ACC112 (cell line): ENCODE results near the gene IL18BP.

Experiments used
- H2AFZ ChIP-seq: fragments of 200-600 bp; sonication (generic); one replicate; pipeline ENCODE4 v1.6.0; 2017; ENCODE audit warnings: antibody characterized with exemption, low read length; ENCODE audit not compliant: unreplicated experiment
- H3K27ac ChIP-seq: fragments of 200-600 bp; sonication (generic); 2 replicates; pipeline ENCODE4 v1.5.1; 2014; ENCODE audit warnings: low read depth, mild to moderate bottlenecking, antibody characterized with exemption, low read length, moderate library complexity
- H3K27me3 ChIP-seq: fragments of 200-600 bp; sonication (generic); 2 replicates; pipeline ENCODE4 v1.6.1; 2014; ENCODE audit warnings: mild to moderate bottlenecking, antibody characterized with exemption, low read length, moderate library complexity, mixed read lengths; ENCODE audit not compliant: insufficient read depth
- H3K36me3 ChIP-seq: fragments of 200-600 bp; sonication (generic); 2 replicates; pipeline ENCODE4 v1.6.1; 2016; ENCODE audit warnings: mild to moderate bottlenecking, antibody characterized with exemption, low read length, moderate library complexity, mixed read lengths; ENCODE audit not compliant: insufficient read depth
- H3K4me1 ChIP-seq: fragments of 200-600 bp; sonication (generic); one replicate; pipeline ENCODE4 v1.6.1; 2016; ENCODE audit warnings: low read length, mixed read lengths; ENCODE audit not compliant: insufficient read depth, unreplicated experiment, control insufficient read depth
- H3K4me3 ChIP-seq: fragments of 200-600 bp; sonication (generic); 2 replicates; pipeline ENCODE4 v1.5.1; 2014; ENCODE audit warnings: mild to moderate bottlenecking, low read depth, low read length
- H3K79me2 ChIP-seq: fragments of 200-600 bp; sonication (generic); one replicate; pipeline ENCODE4 v1.6.0; 2016; ENCODE audit warnings: low read length; ENCODE audit not compliant: control insufficient read depth, unreplicated experiment, insufficient read depth

The IL18BP gene

DNA sequence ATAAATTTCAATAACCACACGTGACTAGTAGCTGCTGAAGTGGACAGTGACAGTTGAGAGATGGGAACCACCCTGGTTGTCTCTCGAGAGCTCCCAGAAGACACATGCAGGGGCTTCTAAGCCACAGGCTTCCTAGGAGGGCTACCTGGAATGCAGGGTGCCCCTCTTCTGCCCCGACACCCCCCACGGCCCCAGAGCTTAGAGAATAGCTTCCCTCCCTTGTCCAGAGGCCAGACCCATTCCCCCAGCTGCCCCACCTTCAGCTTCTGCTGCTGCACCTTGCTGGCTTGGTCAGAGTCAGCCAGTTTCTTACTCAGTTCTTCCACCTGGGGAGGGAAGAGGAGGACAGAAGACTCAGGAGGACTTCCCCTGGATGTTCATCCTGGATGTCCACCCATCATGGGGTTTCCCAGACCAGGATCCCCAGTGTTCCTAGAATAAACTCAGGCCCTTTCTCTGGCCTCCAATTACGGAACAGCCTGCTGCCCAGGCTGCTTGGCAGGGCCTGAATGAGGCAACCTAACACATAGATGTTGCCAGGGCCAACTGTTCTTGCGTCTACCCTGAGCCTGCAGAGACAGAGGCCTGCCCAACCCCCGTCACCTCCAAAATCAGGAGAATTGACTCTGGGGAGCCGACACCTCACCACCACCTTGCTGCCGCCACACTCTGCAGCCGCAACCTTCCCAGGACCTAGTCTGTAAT, 12.0 kb downstream of the IL18BP start:
- Histone ChIP-seq H3K36me3 (peaks cover 17% of the 10 kb centered on the region; the same call in 1 of the 2 replicates), H3K79me2 (no peaks in the 10 kb centered on the region)

DNA sequence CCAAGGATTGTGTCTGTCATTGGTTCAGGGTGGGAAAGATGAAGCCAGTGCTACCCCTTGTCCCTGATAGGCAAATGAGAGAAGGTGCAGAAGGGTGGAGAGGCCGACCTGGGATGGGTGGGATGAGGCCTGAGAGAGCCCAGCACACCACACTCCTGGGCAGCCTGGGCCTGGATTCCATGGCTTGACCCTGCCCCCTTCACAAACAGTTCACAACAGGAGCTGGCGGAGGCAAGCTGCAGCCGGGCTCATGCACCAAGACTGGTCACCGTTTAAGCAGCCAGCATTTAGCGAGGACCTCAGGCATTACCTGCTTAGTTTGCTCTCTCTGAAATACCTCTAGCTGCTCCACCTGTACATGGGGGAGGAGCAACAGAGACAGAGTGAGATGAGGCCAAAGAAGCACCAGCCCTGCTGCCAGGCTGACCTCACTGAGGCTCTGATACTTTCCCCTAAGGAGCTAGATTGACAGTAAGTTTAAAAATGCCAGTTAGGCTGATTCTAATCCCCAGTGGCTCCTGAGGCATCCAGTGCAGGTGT, 13.5 kb downstream of the IL18BP start:
- H3K27ac ChIP-seq, result no peak overlapping the region

More for the DNA sequence above, 12.0 kb downstream of the IL18BP start:
- peaks cover 5% of the 10 kb centered on the region for H3K4me1 ChIP-seq
- H2AFZ ChIP-seq, result no peak overlapping the region
- H3K4me3 ChIP-seq, result no peak overlapping the region
- H3K27ac ChIP-seq, result no peak overlapping the region
- H3K27me3 ChIP-seq, result no peaks in the 10 kb centered on the region

DNA sequence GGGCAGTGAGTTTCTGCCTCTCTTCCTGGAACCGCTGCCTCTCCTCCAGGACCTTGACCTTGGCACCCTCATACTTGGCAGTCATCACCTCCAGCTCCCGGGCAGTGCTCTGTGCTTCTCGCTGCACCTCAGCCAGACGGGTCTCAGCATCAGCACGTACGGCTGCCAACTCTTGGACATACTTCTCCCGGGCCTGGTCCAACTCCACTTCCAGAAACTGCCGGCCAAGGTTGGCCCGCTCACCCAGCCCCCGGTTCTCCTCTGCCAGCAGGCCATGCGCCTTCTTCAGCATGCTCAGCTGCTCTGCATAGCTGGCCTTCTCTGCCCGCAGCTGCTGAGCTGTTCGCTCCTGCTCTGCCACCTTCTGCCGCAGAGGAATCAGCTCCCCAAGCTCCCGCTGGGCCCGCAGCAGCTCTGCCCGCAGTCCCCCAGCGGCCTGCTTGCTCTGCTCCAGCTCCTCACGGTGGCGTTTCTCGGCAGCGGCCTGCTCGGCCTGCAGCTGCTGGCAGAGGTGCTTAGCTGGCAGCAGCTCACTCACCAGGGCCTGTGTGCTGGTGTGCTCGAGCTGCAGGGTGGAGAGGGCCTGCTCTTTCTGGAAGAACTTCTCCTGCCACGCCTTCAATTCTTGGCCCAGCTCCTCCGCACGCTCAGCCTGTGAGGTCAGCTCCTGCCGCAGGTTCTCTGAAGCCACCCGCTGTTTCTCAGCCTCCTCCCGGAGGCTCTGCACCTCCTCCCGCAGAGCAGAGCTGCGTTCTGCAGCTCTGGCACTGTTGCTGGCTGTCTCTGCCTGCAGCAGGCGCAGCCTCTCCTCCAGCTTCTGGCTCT, 14.4 kb downstream of the IL18BP start:
- Histone ChIP-seq H2AFZ (no peak overlapping the region), H3K36me3 (peaks cover 21% of the 10 kb centered on the region; the same call in 1 of the 2 replicates), H3K79me2 (no peaks in the 10 kb centered on the region), H3K4me3 (no peak overlapping the region), H3K27me3 (no peaks in the 10 kb centered on the region), H3K4me1 (peaks cover 5% of the 10 kb centered on the region), H3K27ac (no peak overlapping the region)

More for the DNA sequence above, 13.5 kb downstream of the IL18BP start:
- H2AFZ ChIP-seq, result no peak overlapping the region
- H3K27me3 ChIP-seq, result no peaks in the 10 kb centered on the region
- H3K4me3 ChIP-seq, result no peak overlapping the region
- peaks cover 19% of the 10 kb centered on the region; the same call in 1 of the 2 replicates for H3K36me3 ChIP-seq
- peaks cover 5% of the 10 kb centered on the region for H3K4me1 ChIP-seq
- no peaks in the 10 kb centered on the region for H3K79me2 ChIP-seq

DNA sequence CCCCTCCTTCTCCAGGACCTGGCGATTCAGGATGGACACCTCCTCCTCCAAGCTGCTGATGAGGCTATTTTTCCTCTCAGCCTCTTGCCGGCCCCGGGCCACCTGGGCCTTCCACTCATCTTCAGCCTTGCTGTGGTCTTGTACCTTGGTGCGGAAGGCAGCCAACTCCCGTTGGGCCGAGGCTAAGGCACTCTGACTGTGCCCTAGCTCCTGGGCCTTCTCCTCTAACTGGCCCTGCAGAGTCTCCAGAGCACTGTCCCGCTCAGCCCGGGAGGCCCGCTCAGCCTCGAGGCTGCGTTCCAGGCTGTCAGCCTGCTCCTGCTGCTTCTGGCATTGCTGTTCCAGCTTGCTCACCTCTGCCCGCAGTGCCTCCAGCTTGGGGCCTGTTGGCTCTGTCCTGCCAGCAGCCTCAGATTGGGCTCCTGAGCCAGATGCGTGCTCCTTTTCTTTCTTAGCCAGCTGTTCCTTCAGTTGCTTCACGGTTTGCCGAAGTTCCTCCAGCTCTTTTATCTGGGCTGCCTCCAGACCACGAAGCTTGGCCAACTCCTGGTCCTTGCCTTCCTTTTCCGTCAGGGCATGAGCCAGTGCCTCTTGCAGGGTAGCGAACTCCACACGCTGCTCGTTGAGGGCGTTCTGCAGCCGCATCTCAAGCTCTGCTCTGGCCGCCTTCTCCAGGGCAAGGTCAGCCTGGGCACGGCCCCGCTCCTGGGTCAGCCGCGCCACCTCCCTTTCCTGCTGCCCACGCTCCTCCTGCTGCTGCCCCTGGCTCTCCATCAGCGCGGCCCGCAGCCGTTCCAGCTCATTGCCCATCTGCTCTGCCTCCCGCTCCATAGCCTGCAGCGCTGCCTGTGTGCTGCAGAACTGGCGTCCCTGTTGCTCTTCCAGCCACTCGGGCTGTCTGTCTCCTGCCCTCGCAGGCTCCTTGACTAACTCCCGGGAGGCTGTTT, 15.3 kb downstream of the IL18BP start:
- H3K27me3 ChIP-seq, result no peaks in the 10 kb centered on the region
- H3K27ac ChIP-seq, result no peak overlapping the region
- no peaks in the 10 kb centered on the region for H3K79me2 ChIP-seq
- no peak overlapping the region for H2AFZ ChIP-seq
- H3K36me3 ChIP-seq, result peaks cover 30% of the 10 kb centered on the region
- H3K4me1 ChIP-seq, result peaks cover 5% of the 10 kb centered on the region
- no peak overlapping the region for H3K4me3 ChIP-seq

DNA sequence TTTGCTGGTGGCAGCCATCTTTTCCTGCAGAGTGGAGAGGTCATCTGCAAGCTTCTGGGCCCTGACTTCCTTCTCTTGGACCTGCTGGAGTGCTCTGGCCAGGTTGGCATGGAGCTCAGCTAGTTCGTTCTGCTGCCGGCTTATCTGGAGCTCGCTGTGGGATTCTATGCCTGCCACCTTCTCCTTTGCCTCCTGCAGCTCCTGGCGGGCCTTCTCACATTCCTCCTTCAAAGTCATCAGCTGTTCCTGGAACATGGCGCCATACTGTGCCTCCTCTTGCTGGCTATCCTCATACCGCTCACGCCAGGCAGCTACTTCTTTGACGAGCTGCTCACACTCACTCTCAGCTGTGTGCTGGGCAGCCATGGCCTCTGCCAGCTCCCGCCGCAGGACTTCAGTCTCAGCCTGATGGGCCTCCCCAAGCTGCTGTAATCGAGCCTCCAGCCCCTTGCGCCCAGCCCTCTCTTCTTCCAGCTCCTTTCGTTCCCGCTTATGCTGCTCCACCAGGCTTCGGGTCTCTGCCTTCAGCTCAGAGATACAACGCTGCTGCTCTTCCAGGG, 16.1 kb downstream of the IL18BP start:
- Histone ChIP-seq H2AFZ (no peak overlapping the region), H3K27ac (no peak overlapping the region), H3K36me3 (peaks cover 36% of the 10 kb centered on the region), H3K4me1 (peaks cover 5% of the 10 kb centered on the region), H3K4me3 (no peak overlapping the region), H3K79me2 (no peaks in the 10 kb centered on the region), H3K27me3 (no peaks in the 10 kb centered on the region)

DNA sequence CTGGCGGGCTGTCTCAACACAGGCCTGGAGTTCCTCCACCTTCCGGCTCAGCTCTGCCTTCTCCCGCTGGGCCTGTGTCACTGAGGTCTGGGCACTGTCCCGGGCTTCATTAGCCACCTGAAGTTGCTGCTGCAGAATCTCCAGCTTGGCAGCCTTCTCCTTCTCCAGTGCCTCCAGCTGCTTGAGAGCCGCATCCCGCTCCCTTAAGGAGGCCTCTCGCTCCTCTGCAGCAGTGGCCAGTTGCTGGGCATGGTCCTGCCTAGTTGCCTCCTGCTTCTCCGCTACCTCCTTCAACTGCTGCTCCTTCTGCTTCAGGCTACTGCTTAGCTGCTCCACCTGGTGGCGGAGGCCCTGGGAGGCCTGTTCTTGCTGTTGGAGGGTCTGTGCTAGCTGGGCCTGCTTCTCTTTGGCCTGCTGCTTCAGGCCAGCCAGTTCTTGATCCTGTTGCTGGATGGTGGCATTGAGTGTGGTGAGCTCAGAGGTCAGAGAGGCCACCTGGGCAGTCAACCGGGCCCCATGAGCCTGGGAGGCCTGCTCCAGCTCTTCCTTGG, 16.9 kb downstream of the IL18BP start:
- Histone ChIP-seq H3K36me3 (peaks cover 43% of the 10 kb centered on the region), H3K27ac (no peak overlapping the region), H3K4me1 (peaks cover 5% of the 10 kb centered on the region), H3K27me3 (no peaks in the 10 kb centered on the region), H2AFZ (no peak overlapping the region), H3K79me2 (no peaks in the 10 kb centered on the region), H3K4me3 (no peak overlapping the region)

DNA sequence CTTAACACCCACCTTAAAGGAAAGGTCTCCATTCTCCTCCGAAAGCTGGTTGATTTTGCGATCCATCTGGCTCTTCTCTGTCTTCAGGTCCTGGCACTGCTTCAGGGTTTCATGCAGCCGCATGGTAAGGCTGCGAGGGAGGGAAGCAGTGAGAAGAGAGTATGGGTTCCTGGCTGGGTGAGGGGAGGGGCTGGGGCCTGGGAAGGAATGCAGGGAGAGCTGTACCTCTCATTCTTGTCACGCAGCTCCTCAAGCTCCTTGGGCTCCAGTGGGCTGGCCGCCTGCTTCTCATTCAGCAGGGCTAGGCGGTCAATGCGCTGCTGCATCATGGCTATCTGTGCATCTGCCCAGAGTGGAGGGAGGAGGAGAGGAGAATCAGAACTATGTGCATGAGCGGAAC, 19.5 kb downstream of the IL18BP start:
- Histone ChIP-seq H3K4me3 (no peak overlapping the region), H3K36me3 (peaks cover 59% of the 10 kb centered on the region), H2AFZ (no peak overlapping the region), H3K79me2 (no peaks in the 10 kb centered on the region), H3K4me1 (peaks cover 5% of the 10 kb centered on the region), H3K27me3 (no peaks in the 10 kb centered on the region), H3K27ac (no peak overlapping the region)

DNA sequence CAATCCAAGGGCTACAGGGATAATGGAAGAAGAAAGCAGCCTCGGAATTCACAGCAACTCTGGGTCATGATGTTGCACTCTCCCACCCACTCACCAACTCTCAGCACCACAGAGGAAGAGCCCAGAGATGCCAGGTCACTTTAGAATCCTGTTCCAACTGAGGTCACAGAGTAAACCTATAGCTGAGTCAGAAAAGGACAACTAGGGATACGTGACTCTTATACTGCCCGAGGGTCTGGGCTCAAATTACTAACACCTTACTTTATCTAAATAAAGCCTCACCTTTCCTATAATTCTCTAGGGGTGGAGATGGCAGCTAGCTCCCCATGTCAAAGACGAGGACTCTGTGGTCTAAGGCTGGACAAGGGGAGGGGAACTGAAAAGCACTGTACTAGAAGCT, 24.6 kb downstream of the IL18BP start:
- Histone ChIP-seq H3K4me1 (peaks cover 12% of the 10 kb centered on the region), H2AFZ (no peak overlapping the region), H3K27me3 (no peaks in the 10 kb centered on the region), H3K79me2 (peaks cover 5% of the 10 kb centered on the region), H3K27ac (no peak overlapping the region), H3K36me3 (peaks cover 53% of the 10 kb centered on the region), H3K4me3 (no peak overlapping the region)

DNA sequence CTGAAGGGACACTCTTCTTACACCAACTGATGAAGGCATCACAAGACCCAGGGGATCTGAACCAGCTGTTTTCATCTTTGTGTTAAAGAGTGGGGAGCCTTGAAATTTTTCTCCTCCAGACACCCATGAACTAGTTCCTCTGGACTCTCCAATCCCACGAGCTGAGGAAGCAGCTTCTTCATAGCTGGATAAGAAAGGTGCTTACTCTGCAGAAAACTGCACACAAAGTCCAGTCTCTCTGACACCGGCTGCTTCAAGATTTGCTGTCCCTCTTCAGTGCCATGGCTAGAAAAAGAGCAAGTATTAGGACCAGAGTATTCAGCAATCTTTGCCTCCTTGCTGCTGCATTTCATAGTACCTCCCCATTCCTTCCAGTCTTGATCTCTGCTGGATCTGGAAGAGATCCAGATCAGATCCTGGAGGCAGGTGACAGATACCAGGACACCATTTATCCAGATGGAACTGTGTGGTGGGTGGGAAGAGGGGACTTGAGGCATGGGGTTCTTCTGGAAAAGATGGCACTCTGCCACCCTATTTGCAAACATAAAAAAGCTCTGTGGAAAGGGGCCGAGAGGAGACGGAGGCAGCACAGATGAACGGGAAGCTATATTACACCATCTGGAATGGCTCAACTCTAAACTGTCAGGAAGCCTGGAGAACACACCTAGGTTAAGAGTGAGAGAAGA, 25.5 kb downstream of the IL18BP start:
- H3K27ac ChIP-seq, result no peak overlapping the region
- H3K27me3 ChIP-seq, result no peaks in the 10 kb centered on the region
- peaks cover 12% of the 10 kb centered on the region for H3K4me1 ChIP-seq
- H3K36me3 ChIP-seq, result peaks cover 48% of the 10 kb centered on the region
- H3K4me3 ChIP-seq, result no peak overlapping the region
- no peak overlapping the region for H2AFZ ChIP-seq
- peaks cover 5% of the 10 kb centered on the region for H3K79me2 ChIP-seq
